IMR-90 (cell line): Measurements from ENCODE around the gene PADI2. TPM values are rescaled to one million over a fixed set of nuclear protein-coding genes. Genes with fewer than 3 reads are reported as not detected.

Experiments
- ATAC-seq: fragments of 200-7000 bp; cut with Tn5 transposase; 2 replicates; pipeline ENCODE4 v1.9.1; 2020; ENCODE audit warnings: low read depth, mild to moderate bottlenecking, moderate library complexity
- BruUV-seq: library from RNA; stranded (reverse); fragments of 400-500 nt; replicated peaks from 2 replicates; lab custom pipeline; 2021; lab: Mats Ljungman, UMichigan
- CTCF ChIA-PET: fragments of 300-600 bp; formaldehyde crosslinking; extraction: SDS; loops from one replicate; lab custom pipeline; 2021; ENCODE audit warnings: antibody characterized with exemption; lab: Yijun Ruan, JAX
- POLR2A ChIA-PET: fragments of 300-600 bp; sonication (Branson Sonifier 250); formaldehyde crosslinking; loops from one replicate; lab custom pipeline; 2022; ENCODE audit warnings: antibody characterized with exemption; ENCODE audit not compliant: unreplicated experiment; lab: Charles Lee
- DNase-seq: peaks from one replicate; pipeline ENCODE4 v3.0.0; 2013
- H2AFZ ChIP-seq: replicated peaks from 2 replicates; pipeline ENCODE3; 2013; ENCODE audit warnings: low read length, mild to moderate bottlenecking; ENCODE audit not compliant: poor library complexity
- H2AK5ac ChIP-seq: 2 replicates; pipeline ENCODE4 v1.6.1; 2013; ENCODE audit warnings: low read depth, low read length, inconsistent platforms
- H2AK9ac ChIP-seq: replicated peaks from 2 replicates; pipeline ENCODE3; 2013; ENCODE audit warnings: mild to moderate bottlenecking, low read depth, low read length, moderate library complexity; ENCODE audit not compliant: poor library complexity
- H2BK120ac ChIP-seq: 2 replicates; pipeline ENCODE4 v1.6.1; 2013; ENCODE audit warnings: low read depth, low read length, inconsistent platforms
- H2BK15ac ChIP-seq: 3 replicates; pipeline ENCODE4 v1.6.1; 2013; ENCODE audit warnings: low read depth, low read length, inconsistent platforms
- H2BK20ac ChIP-seq: 2 replicates; pipeline ENCODE4 v1.6.1; 2013; ENCODE audit warnings: low read depth, mild to moderate bottlenecking, inconsistent platforms, low read length, moderate library complexity
- H2BK5ac ChIP-seq: 2 replicates; pipeline ENCODE4 v1.6.1; 2013; ENCODE audit warnings: mild to moderate bottlenecking, low read depth, low read length, inconsistent platforms; ENCODE audit not compliant: poor library complexity, severe bottlenecking
- H3K14ac ChIP-seq: replicated peaks from 2 replicates; pipeline ENCODE4 v1.6.1; 2013; ENCODE audit warnings: low read depth, low read length, inconsistent platforms
- H3K18ac ChIP-seq: 2 replicates; pipeline ENCODE4 v1.6.1; 2013; ENCODE audit warnings: low read depth, low read length, control low read depth
- H3K23ac ChIP-seq: 2 replicates; pipeline ENCODE4 v1.6.1; 2013; ENCODE audit warnings: low read depth, low read length, inconsistent platforms
- H3K27ac ChIP-seq: 2 replicates; pipeline ENCODE4 v1.5.1; 2013; ENCODE audit warnings: mild to moderate bottlenecking, control low read depth, low read length; ENCODE audit not compliant: insufficient read depth
- H3K27me3 ChIP-seq: 2 replicates; pipeline ENCODE4 v1.6.1; 2013; ENCODE audit warnings: low read length; ENCODE audit not compliant: control insufficient read depth, insufficient read depth
- H3K36me3 ChIP-seq: 2 replicates; pipeline ENCODE4 v1.6.1; 2013; ENCODE audit warnings: low read length, mixed read lengths; ENCODE audit not compliant: control insufficient read depth, insufficient read depth
- H3K4ac ChIP-seq: 2 replicates; pipeline ENCODE4 v1.6.1; 2013; ENCODE audit warnings: low read depth, low read length, inconsistent platforms
- H3K4me1 ChIP-seq: 2 replicates; pipeline ENCODE4 v1.6.1; 2013; ENCODE audit warnings: low read length, mixed read lengths; ENCODE audit not compliant: control insufficient read depth, insufficient read depth
- H3K4me2 ChIP-seq: 2 replicates; pipeline ENCODE4 v1.6.1; 2013; ENCODE audit warnings: low read depth, mild to moderate bottlenecking, control low read depth, low read length, moderate library complexity
- H3K4me3 ChIP-seq: 2 replicates; pipeline ENCODE4 v1.5.1; 2013; ENCODE audit warnings: low read depth, mild to moderate bottlenecking, control low read depth, low read length, moderate library complexity; ENCODE audit not compliant: insufficient read depth
- H3K56ac ChIP-seq: 2 replicates; pipeline ENCODE4 v1.6.1; 2013; ENCODE audit warnings: low read length, inconsistent platforms; ENCODE audit not compliant: insufficient read depth; ENCODE audit errors: extremely low read depth
- H3K79me1 ChIP-seq, 2 experiments: 2 replicates each; pipeline ENCODE4 v1.6.1; 2013; ENCODE audit warnings: low read length in 2 of 2, inconsistent platforms in 1 of 2, low read depth in 1 of 2
- H3K9ac ChIP-seq: 2 replicates; pipeline ENCODE4 v1.6.1; 2013; ENCODE audit warnings: low read depth, low read length, control low read depth
- H3K9me1 ChIP-seq: 2 replicates; pipeline ENCODE4 v1.6.1; 2013; ENCODE audit warnings: low read length, inconsistent platforms; ENCODE audit not compliant: insufficient read depth
- H3K9me3 ChIP-seq: 2 replicates; pipeline ENCODE4 v1.6.1; 2013; ENCODE audit warnings: low read length; ENCODE audit not compliant: control insufficient read depth, insufficient read depth
- H4K20me1 ChIP-seq: 2 replicates; pipeline ENCODE4 v1.6.1; 2013; ENCODE audit warnings: low read length, inconsistent platforms; ENCODE audit not compliant: insufficient read depth
- H4K5ac ChIP-seq: 2 replicates; pipeline ENCODE4 v1.6.1; 2013; ENCODE audit warnings: mild to moderate bottlenecking, low read depth, low read length, control low read depth
- H4K8ac ChIP-seq, 2 experiments: 2 replicates each; pipeline ENCODE4 v1.6.1; 2013; ENCODE audit warnings: low read depth in 2 of 2, low read length in 2 of 2, control low read depth in 1 of 2, inconsistent platforms in 1 of 2
- H4K91ac ChIP-seq: 2 replicates; pipeline ENCODE4 v1.6.1; 2013; ENCODE audit warnings: low read depth, low read length, inconsistent platforms; ENCODE audit not compliant: insufficient read depth
- CHD1 ChIP-seq: IDR thresholded peaks from 2 replicates; pipeline ENCODE4 v1.6.1; 2012; ENCODE audit warnings: low read depth, low read length, improper control_type of control experiment
- MAZ ChIP-seq: IDR thresholded peaks from 2 replicates; pipeline ENCODE4 v1.6.1; 2012; ENCODE audit warnings: low read depth, mild to moderate bottlenecking, low read length, improper control_type of control experiment, moderate library complexity, borderline replicate concordance
- MXI1 ChIP-seq: IDR thresholded peaks from 2 replicates; pipeline ENCODE4 v1.6.1; 2012; ENCODE audit warnings: low read depth, mild to moderate bottlenecking, low read length, moderate library complexity, borderline replicate concordance
- POLR2A ChIP-seq: IDR thresholded peaks from 2 replicates; pipeline ENCODE4 v1.6.1; 2012; ENCODE audit warnings: mild to moderate bottlenecking, low read depth, low read length
- RAD21 ChIP-seq: IDR thresholded peaks from 2 replicates; pipeline ENCODE4 v1.6.1; 2012; ENCODE audit warnings: low read length, improper control_type of control experiment
- RCOR1 ChIP-seq: IDR thresholded peaks from 2 replicates; pipeline ENCODE4 v1.6.1; 2012; ENCODE audit warnings: mild to moderate bottlenecking, low read length, improper control_type of control experiment; ENCODE audit not compliant: insufficient replicate concordance
- RFX5 ChIP-seq: IDR thresholded peaks from 2 replicates; pipeline ENCODE4 v1.8.0; 2012; ENCODE audit warnings: low read depth, mild to moderate bottlenecking, low read length, moderate library complexity
- WGBS, 2 experiments: methylation state at CpG; one replicate each; pipeline versions ENCODE4 v1.1.5 to v1.1.7; 2013; ENCODE audit warnings: missing lambda C conversion rate in 2 of 2; ENCODE audit not compliant: insufficient read length in 1 of 2; ENCODE audit errors: extremely low coverage in 2 of 2; 5-methylcytosine and 5-hydroxymethylcytosine counted together
- dilution Hi-C: fragments of 300-500 bp; cut with HindIII; formaldehyde crosslinking; loops from one replicate; pipeline ENCODE4 v1.14.3; 2018; ENCODE audit warnings: low sequenced_read_pairs; ENCODE audit not compliant: unreplicated experiment
- in situ Hi-C: fragments of 300-500 bp; cut with MboI; formaldehyde crosslinking; loops from 3 replicates; pipeline ENCODE4 v1.14.3; 2019; ENCODE audit warnings: low sequenced_read_pairs, inconsistent platforms, mixed read lengths
- intact Hi-C: fragments of 100-400 bp; cut with micrococcal nuclease; formaldehyde crosslinking; loops from 2 replicates; pipeline ENCODE4 v1.10.0; 2022
- polyA plus RNA-seq, 3 experiments: library from polyadenylated mRNA; depleted of rRNA; stranded (reverse); fragments of >200 nt; gene quantifications; 2 replicates each; pipeline ENCODE4 v1.2.3, GENCODE V29; 2012; ENCODE audit warnings: low replicate concordance in 1 of 3
- total RNA-seq: library from RNA; depleted of rRNA; stranded (reverse); fragments of >200 nt; gene quantifications from 2 replicates; pipeline ENCODE4 v1.2.3, GENCODE V29; 2012
- TF ChIP-seq, protein P1 (sequence below): fragments of 150-350 bp; IDR thresholded peaks from 2 replicates; pipeline ENCODE4 v1.6.1; 2017; ENCODE audit warnings: mild to moderate bottlenecking, antibody characterized with exemption, low read length, low read depth
- TF ChIP-seq, protein P2 (sequence below): fragments of 150-350 bp; IDR thresholded peaks from 2 replicates; pipeline ENCODE4 v1.6.1; 2016; ENCODE audit warnings: low read depth, mild to moderate bottlenecking, low read length, moderate library complexity, borderline replicate concordance
- TF ChIP-seq, protein P3 (sequence below): conservative IDR thresholded peaks from 2 replicates; pipeline ENCODE4 v1.5.1; 2012; ENCODE audit warnings: mild to moderate bottlenecking, low read depth, low read length, improper control_type of control experiment

PADI2 gene
- total and polyA plus RNA-seq, 2 of the 4 experiments (the other 2 are of a cell fraction): not detected

DNA sequence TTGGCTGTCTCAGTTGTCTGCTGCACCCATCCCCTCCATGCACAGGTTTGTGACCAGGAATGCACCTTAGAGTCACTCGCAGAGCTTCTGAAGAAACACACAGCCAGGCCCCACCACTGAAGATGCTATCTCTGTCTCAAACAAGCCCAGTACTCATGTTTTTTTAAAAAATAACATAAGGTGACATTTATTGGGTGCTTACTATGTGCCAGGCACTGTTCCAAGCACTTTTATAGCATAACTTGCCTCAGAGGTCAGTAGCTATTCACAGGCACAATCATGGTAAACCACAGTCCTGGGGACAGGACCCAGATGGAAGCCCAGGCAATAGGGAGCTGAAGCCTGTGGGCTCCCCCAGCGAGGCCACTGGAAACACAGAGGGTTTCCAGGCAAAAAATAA is 98.7 kb downstream of the PADI2 start:
- H2BK15ac ChIP-seq: no peak overlapping the region
- H2AK5ac ChIP-seq: no peak overlapping the region
- H4K91ac ChIP-seq: no peak overlapping the region
- ATAC-seq: no peak
- BruUV-seq: no TSS peak
- H4K20me1 ChIP-seq: no peaks in the 10 kb centered on the region
- peaks cover 53% of the 10 kb centered on the region for H3K36me3 ChIP-seq
- H3K56ac ChIP-seq: no peak overlapping the region
- WGBS, 2 experiments: no CpG with 5 or more reads among the region's 2 CpGs
- no peaks in the 10 kb centered on the region for H3K79me1 ChIP-seq
- H3K9me1 ChIP-seq: no peaks in the 10 kb centered on the region
- H4K8ac ChIP-seq: no peak overlapping the region
- H2BK120ac ChIP-seq: no peak overlapping the region
- peaks cover 3% of the 10 kb centered on the region; the same call in 1 of the 2 replicates for H3K4me1 ChIP-seq
- no peak overlapping the region for H3K4ac ChIP-seq
- H3K27me3 ChIP-seq: no peaks in the 10 kb centered on the region
- intact Hi-C loops: no loop called here
- H2AFZ ChIP-seq: no peak overlapping the region
- POLR2A ChIA-PET: no interaction called here
- no peak for DNase-seq
- TF ChIP-seq, protein P1, sequence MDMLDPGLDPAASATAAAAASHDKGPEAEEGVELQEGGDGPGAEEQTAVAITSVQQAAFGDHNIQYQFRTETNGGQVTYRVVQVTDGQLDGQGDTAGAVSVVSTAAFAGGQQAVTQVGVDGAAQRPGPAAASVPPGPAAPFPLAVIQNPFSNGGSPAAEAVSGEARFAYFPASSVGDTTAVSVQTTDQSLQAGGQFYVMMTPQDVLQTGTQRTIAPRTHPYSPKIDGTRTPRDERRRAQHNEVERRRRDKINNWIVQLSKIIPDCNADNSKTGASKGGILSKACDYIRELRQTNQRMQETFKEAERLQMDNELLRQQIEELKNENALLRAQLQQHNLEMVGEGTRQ: no peak
- TF ChIP-seq, protein P2, sequence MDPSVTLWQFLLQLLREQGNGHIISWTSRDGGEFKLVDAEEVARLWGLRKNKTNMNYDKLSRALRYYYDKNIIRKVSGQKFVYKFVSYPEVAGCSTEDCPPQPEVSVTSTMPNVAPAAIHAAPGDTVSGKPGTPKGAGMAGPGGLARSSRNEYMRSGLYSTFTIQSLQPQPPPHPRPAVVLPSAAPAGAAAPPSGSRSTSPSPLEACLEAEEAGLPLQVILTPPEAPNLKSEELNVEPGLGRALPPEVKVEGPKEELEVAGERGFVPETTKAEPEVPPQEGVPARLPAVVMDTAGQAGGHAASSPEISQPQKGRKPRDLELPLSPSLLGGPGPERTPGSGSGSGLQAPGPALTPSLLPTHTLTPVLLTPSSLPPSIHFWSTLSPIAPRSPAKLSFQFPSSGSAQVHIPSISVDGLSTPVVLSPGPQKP: no peak
- TF ChIP-seq POLR2A (no peak), RCOR1 (no peak), MAZ (no peak), CHD1 (no peak), MXI1 (no peak), RAD21 (no peak), RFX5 (no peak)
- TF ChIP-seq, protein P3, sequence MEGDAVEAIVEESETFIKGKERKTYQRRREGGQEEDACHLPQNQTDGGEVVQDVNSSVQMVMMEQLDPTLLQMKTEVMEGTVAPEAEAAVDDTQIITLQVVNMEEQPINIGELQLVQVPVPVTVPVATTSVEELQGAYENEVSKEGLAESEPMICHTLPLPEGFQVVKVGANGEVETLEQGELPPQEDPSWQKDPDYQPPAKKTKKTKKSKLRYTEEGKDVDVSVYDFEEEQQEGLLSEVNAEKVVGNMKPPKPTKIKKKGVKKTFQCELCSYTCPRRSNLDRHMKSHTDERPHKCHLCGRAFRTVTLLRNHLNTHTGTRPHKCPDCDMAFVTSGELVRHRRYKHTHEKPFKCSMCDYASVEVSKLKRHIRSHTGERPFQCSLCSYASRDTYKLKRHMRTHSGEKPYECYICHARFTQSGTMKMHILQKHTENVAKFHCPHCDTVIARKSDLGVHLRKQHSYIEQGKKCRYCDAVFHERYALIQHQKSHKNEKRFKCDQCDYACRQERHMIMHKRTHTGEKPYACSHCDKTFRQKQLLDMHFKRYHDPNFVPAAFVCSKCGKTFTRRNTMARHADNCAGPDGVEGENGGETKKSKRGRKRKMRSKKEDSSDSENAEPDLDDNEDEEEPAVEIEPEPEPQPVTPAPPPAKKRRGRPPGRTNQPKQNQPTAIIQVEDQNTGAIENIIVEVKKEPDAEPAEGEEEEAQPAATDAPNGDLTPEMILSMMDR: no peak
- no peak overlapping the region for H3K14ac ChIP-seq
- H3K4me3 ChIP-seq: no peak overlapping the region
- H3K23ac ChIP-seq: no peak overlapping the region
- no peak overlapping the region for H3K4me2 ChIP-seq
- CTCF ChIA-PET: no interaction called here
- H3K9ac ChIP-seq: no peak overlapping the region
- no peak overlapping the region for H4K5ac ChIP-seq
- H3K18ac ChIP-seq: no peak overlapping the region
- H3K9me3 ChIP-seq: no peaks in the 10 kb centered on the region
- no peak overlapping the region for H2AK9ac ChIP-seq
- in situ Hi-C loops: no loop called here
- no peak overlapping the region for H2BK20ac ChIP-seq
- no peak overlapping the region for H2BK5ac ChIP-seq
- dilution Hi-C loops: no loop called here
- H3K27ac ChIP-seq: no peak overlapping the region
